ENCODE results near the gene ZNF668.

GRCh38 chr16:31080035-31080629, 6.1 kb upstream of the ZNF668 start:
- TF ChIP-seq CTCF (IDR thresholded peaks at IDR 0.05): no peak
- no peak for TF ChIP-seq YY1 (IDR thresholded peaks at IDR 0.05; ENCODE audit: low read depth)
- TF ChIP-seq POLR2AphosphoS5 (IDR thresholded peaks at IDR 0.05; ENCODE audit: low read depth, low read length): no peak
- no peak for TF ChIP-seq GABPA (IDR thresholded peaks at IDR 0.05; ENCODE audit: low read depth)
- no peak for TF ChIP-seq TAF1 (IDR thresholded peaks at IDR 0.05; ENCODE audit: borderline replicate concordance, low read depth, low read length)
- no peak for TF ChIP-seq JUND (IDR thresholded peaks at IDR 0.05)
- no peak for TF ChIP-seq MXI1 (IDR thresholded peaks at IDR 0.05; ENCODE audit: low read depth, low read length)
- no peak for TF ChIP-seq RXRA (IDR thresholded peaks at IDR 0.05; ENCODE audit: borderline replicate concordance, low read depth)

Data from SK-N-SH (cell line).